CD4-positive, alpha-beta T cell treated with Interferon gamma for 1 hour (primary cell): ENCODE data around the gene PKP3.
"Not testable (repeated sequence)": the region's sequence is repeated elsewhere in the genome, so short reads cannot be mapped to it uniquely, and the experiment has no call there.

ENCODE experiments used
- DNase-seq: peaks from one replicate; pipeline ENCODE4 v3.0.0-alpha.2; 2020

The PKP3 gene

DNA sequence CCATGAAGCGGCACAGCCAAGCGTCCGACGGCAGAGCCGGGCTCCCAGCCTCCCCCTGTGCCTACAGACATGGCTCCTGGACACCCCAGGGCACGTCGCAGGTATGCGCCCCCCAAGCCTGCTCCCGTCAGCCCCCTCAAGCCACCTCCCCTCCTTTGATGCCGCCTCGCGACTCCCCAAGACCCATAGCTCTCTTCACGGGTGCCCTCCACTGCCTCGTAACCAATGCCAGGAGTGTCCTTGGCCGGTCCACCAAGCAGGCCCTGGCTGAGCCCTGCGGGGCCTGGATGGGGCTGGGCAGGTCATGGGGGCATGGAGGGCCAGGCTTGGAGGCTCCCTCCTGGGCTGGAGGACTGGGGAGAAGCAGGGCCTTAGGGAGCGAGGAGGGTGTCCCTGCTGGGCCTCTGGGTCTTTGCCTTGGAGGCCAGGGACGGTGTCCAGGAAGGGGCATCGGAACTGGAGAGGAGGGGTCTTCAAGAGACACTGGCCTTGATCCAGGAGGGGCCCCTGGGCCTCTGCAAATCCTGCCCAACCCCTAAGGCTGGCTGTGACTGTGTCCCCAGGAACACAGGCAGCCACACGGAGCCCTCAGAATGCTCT lies 38.6 kb downstream of the PKP3 start:
- no peak for DNase-seq

GRCh38 chr11:433111-433510 lies 39.1 kb downstream of the PKP3 start:
- DNase-seq: no peak

- DNase-seq: no peak
Measured at GRCh38 chr11:433641-434040, 39.6 kb downstream of the PKP3 start.

DNA sequence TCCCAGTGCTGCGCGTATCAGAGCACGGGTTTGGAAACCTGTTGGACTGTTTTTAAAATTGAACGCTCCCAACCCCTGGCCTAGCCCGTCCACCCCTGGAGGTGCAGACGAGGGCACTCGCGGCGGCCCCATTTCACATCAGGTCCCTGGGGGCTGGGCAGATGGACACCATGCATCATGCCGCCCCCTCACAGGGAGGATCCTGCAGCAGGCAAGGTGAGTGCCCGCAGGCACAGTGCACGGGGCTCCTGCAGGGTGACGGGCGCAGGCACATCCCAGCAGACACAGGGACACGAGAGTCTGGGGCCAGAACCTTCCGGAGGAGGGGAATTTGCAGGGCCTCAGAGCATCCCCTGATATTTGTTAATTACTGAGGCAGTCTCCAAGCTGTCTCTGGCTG lies 40.5 kb downstream of the PKP3 start:
- no peak for DNase-seq

DNA sequence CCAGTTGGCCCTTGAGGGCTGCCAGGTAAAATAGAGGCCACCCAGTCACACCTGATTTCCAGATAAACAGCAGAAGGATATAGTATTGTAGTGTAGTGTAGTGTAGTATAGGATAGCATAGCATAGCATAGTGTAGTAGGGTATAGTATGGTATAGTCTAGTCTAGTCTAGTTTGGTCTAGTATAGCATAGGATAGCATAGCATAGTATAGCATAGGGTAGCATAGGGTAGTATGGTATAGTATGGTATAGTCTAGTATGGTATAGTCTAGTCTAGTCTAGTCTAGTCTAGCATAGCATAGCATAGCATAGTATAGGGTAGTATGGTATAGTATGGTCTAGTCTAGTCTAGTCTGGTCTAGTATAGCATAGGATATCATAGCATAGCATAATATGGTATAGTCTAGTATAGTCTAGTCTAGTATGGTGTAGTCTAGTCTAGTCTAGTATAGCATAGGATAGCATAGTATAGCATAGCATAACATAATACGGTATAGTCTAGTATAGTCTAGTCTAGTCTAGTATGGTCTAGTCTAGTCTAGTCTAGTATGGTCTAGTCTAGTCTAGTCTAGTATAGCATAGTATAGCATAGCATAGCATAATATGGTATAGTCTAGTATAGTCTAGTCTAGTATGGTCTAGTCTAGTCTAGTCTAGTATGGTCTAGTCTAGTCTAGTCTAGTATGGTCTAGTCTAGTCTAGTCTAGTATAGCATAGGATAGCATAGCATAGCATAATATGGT lies 41.2 kb downstream of the PKP3 start:
- not testable (repeated sequence) for DNase-seq

DNA sequence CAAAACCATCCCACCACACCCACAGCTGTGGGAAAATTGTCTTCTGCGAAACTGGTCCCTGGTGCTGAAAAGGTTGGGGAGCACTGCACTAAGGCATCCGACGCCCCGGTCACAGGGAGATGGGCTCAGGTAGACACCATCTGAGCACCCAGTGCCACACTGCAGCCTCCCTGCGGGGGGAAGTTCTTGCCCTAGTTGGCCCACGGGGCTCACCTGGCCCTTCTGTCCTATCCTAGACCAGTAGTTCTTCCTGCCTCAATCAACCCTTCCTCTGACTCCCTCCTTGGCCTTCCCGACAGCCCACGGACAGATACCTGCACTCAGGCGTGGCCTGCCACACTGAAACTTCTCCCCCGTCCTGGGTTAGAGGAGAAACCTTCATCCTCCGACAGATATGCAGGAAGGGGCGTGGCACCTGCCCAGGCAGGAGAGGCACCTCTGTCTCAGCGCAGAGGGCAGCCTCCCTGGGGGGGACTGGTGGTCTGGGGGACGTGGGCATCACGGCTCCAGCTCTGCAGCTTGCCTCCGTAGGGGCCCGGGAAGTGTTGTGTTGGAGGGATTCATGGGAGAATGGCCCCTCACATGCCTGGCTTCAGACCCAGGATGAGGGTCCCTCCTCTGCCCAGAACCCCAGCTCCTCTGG lies 43.3 kb downstream of the PKP3 start:
- DNase-seq: no peak

GRCh38 chr11:438101-438844 lies 44.3 kb downstream of the PKP3 start:
- no peak for DNase-seq

DNA sequence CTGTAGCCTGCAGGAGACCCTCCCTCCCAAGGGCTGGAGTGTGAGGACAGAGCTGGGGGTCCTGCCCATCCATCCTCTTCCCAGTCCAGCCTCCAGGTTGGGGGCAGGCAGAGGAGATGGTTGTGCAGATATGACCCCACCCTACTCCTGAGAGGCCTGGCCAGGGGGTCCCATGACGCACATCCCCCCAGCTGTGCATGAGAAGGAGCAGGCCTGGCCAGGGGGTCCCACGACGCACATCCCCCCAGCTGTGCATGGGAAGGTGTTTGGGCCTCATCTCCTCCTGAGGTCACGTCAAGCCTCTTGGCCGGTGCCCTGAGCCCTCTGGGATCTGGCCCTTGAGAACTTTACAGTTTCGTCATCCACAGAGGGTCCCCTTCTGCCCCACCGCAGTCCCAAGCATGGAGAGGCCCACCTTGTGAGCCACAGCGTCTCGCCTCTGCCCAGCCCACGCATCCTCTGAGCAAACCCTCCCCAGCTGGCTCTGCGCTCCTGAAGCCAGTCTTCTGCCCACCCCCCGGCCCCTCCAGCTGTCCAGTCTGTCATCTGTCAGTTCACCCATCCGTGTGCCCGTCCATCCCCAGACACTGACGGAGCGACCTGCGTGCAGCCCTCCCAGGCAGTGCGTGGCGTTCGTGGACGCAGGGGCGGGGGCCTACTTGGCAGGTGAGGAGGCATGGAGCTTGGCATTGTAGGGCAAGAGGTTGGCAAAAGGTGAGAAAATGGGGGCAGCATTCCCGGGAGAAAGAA lies 45.5 kb downstream of the PKP3 start:
- DNase-seq: no peak

- DNase-seq: no peak
Measured at GRCh38 chr11:440065-441042, 46.3 kb downstream of the PKP3 start.

DNA sequence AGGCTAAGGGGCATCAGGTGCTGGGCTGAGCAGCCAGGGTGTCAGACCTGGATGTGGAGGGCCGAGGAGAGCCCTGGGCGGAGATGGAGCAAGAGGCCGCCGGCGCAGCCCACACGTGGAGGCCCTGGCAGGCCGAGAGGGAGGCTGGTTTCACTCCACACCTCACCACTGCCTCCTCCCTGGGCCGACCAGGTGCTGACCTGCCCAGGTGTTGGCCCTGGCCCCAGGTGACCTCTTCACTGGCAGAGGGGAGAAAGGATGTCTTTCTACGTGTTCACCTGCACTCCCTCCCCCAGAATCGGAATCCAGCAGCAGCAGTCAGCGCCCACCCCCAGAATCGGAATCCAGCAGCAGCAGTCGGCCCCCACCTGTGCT lies 47.0 kb downstream of the PKP3 start:
- no peak for DNase-seq

DNA sequence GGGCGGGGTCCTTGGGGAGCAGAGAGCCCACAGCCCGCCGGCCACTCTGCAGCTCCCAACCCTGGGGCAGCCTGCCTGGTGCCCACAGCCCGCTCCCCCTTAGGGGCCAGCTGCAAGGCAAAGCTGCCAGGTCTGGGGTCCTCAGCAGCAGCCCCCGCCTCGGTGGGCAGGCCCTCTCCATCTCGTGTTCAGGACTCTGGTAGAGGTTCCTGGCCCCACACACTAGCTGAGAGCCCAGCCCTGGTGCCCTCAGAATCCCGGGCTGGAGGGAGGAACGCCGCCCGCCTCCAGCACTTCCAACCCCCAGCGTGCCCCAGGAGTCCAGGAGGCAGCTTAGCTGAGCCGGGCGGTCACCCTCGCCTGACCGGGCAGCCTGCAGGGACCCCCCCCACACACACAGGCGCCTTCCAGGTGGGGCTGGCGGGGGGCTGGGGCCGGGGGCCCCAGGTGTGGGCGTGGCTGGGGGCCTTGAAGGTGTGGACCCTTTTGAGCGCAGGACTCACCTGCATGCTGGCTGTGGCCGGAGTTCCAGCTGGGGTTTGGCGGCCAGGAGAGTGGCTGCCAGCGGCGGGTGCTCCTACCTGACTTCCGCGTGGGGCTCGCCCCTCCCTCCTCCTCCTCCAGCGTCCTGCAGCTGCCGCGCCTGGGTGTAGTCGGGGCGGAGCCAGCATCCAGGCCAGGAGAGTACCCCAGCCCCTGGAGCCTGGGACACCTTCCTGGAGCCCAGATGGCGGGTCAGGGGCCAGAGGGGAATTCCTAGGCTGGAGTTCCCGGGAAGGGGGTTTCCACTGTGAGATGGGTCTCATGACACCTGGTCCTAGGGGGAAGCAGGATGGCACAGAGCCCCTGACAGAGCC lies 47.6 kb downstream of the PKP3 start, which contains the start of gene ANO9:
TSS of gene ANO9 (minus strand) at position 594 of the 857 bp plus-strand sequence. CDS start at position 509, 85 bp downstream.
- peak; percentile 59 for DNase-seq

DNA sequence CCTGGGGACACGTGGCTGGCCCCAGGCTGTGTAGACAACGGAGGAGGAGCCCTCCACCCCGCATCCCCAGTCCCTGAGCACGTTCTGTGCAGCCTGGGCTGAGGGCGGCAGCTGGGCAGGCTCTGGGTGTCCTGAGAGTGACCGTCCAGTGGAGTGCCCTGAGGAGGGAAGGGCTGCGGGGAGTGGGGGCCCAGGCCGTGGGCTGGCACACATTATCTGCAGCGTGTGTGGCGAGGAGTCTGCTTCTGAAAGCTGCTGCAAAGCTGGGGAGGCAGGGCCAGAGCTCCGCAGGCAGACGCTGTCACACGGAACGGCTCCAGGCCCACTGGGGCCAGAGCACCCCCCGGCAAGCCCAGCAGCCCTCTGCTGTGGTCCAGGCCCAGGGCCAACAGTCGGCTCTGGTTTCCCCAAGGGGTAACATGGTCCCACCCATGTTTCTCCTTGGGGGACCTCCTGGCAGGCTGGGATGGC lies 48.6 kb downstream of the PKP3 start:
- no peak for DNase-seq

- DNase-seq: no peak
Measured at GRCh38 chr11:443542-444199, 49.7 kb downstream of the PKP3 start.

DNA sequence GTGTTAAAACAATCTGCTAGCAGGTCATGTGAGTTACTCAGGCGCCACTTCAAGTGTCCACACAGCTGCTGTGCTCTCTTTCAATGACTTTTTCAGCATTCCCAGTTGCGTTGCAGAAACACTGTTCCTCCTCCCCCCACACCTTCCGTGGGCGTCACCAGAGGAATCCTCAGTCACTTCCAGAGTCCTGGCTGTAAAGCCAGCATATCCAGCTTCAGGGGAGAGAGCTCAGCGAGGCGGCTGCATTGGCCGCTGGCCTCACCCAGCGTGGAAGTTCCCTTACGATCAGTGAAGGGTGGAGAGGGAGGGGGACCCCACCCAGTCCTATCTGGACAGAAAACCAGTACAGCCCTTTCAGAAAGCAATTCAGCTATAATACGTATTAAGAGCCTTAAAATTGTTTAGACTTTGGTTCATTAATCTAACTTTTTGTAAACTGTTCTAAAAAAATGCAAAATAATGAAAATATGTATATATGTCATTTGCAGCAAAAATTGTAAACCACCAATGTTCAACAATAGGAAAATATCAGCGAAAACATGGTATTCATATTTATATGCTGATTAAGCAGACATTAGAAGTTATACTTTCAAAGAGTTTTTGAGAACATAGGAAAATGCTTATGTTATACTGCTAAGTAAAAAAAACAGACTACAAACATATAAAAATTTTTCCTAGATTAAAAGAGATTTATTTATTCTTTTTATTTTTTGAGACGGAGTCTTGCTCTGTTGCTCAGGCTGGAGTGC lies 50.6 kb downstream of the PKP3 start:
- DNase-seq: no peak

- DNase-seq: no peak
Measured at GRCh38 chr11:445765-446588, 52.0 kb downstream of the PKP3 start.

- DNase-seq: no peak
Measured at GRCh38 chr11:446891-447290, 52.9 kb downstream of the PKP3 start.

- peak; percentile 92 for DNase-seq
Measured at GRCh38 chr11:447923-448731, 54.1 kb downstream of the PKP3 start.
